Measurements from ENCODE around the gene TTLL13. TPM values are rescaled to one million over a fixed set of nuclear protein-coding genes. Genes with fewer than 3 reads are reported as not detected.
"Not testable (repeated sequence)": the region's sequence is repeated elsewhere in the genome, so short reads cannot be mapped to it uniquely, and the experiment has no call there.

The TTLL13 gene
- total RNA-seq, 1 donor from 2014 or later = 0.19 TPM

- Mint-ChIP-seq H3K27ac (ENCODE audit: unreplicated experiment) (no peak overlapping the region), H3K36me3 (ENCODE audit: low read depth) (no peaks in the 10 kb centered on the region), H3K4me3 (no peak overlapping the region), H3K27me3 (ENCODE audit: low read depth) (no peaks in the 10 kb centered on the region), H3K4me1 (peaks cover under 1% of the 10 kb centered on the region), H3K9me3 (no peaks in the 10 kb centered on the region)
- no peak for DNase-seq (ENCODE audit: low read depth, low spot score)
- TF ChIP-seq CTCF (conservative IDR thresholded peaks at IDR 0.05) = no peak
Measured at GRCh38 chr15:90243943-90244639, 5.3 kb upstream of the TTLL13 start.

- Mint-ChIP-seq H3K9me3 (no peaks in the 10 kb centered on the region), H3K4me1 (peaks cover 14% of the 10 kb centered on the region), H3K27me3 (ENCODE audit: low read depth) (no peaks in the 10 kb centered on the region), H3K36me3 (ENCODE audit: low read depth) (no peaks in the 10 kb centered on the region), H3K27ac (ENCODE audit: unreplicated experiment) (no peak overlapping the region), H3K4me3 (peak overlapping the region; percentile 81)
- TF ChIP-seq CTCF (conservative IDR thresholded peaks at IDR 0.05) = no peak
- DNase-seq (ENCODE audit: low read depth, low spot score) = no peak
Measured at GRCh38 chr15:90248789-90249202, 560 bp upstream of the TTLL13 start.

GRCh38 chr15:90257776-90258175, 8.4 kb downstream of the TTLL13 start:
- Mint-ChIP-seq H3K9me3 (no peaks in the 10 kb centered on the region), H3K4me3 (no peak overlapping the region), H3K36me3 (ENCODE audit: low read depth) (no peaks in the 10 kb centered on the region), H3K27ac (ENCODE audit: unreplicated experiment) (no peak overlapping the region), H3K4me1 (peaks cover 7% of the 10 kb centered on the region), H3K27me3 (ENCODE audit: low read depth) (peaks cover 8% of the 10 kb centered on the region)
- TF ChIP-seq CTCF (conservative IDR thresholded peaks at IDR 0.05) = no peak
- no peak for DNase-seq (ENCODE audit: low read depth, low spot score)

GRCh38 chr15:90259524-90259923, 10.2 kb downstream of the TTLL13 start:
- no peak for TF ChIP-seq CTCF (conservative IDR thresholded peaks at IDR 0.05)
- Mint-ChIP-seq H3K27me3 (ENCODE audit: low read depth) (peaks cover 8% of the 10 kb centered on the region), H3K9me3 (no peaks in the 10 kb centered on the region), H3K4me3 (no peak overlapping the region), H3K4me1 (peaks cover 23% of the 10 kb centered on the region), H3K36me3 (ENCODE audit: low read depth) (no peaks in the 10 kb centered on the region), H3K27ac (ENCODE audit: unreplicated experiment) (no peak overlapping the region)
- no peak for DNase-seq (ENCODE audit: low read depth, low spot score)

GRCh38 chr15:90260731-90261130, 11.4 kb downstream of the TTLL13 start:
- peaks cover 33% of the 10 kb centered on the region for H3K4me1 Mint-ChIP-seq
- H3K27me3 Mint-ChIP-seq (ENCODE audit: low read depth); H3K4me3 Mint-ChIP-seq; DNase-seq (ENCODE audit: low read depth, low spot score); H3K36me3 Mint-ChIP-seq (ENCODE audit: low read depth); H3K9me3 Mint-ChIP-seq; H3K27ac Mint-ChIP-seq (ENCODE audit: unreplicated experiment): not testable (repeated sequence)

GRCh38 chr15:90261811-90262210, 12.5 kb downstream of the TTLL13 start:
- H3K9me3 Mint-ChIP-seq = no peaks in the 10 kb centered on the region

More at GRCh38 chr15:90261811-90262210, 12.5 kb downstream of the TTLL13 start:
- no peaks in the 10 kb centered on the region for H3K36me3 Mint-ChIP-seq (ENCODE audit: low read depth)
- DNase-seq (ENCODE audit: low read depth, low spot score) = no peak
- H3K4me3 Mint-ChIP-seq = peak overlapping the region; percentile 25
- peaks cover 43% of the 10 kb centered on the region for H3K4me1 Mint-ChIP-seq
- H3K27ac Mint-ChIP-seq (ENCODE audit: unreplicated experiment) = peak overlapping the region; percentile 91
- H3K27me3 Mint-ChIP-seq (ENCODE audit: low read depth) = peaks cover 8% of the 10 kb centered on the region
- TF ChIP-seq CTCF (conservative IDR thresholded peaks at IDR 0.05) = no peak

Measured in neural crest cell (in vitro differentiated cells).